Activated CD4-positive, alpha-beta T cell treated with anti-CD3 and anti-CD28 coated beads for 24 hours (primary cell): ENCODE data around the gene PADI1.

Source experiments
- DNase-seq, 2 donors: peaks; one replicate each; pipeline ENCODE4 v3.0.0-alpha.2; 2020; ENCODE audit warnings: low read depth in 2 of 2

PADI1 gene

DNA sequence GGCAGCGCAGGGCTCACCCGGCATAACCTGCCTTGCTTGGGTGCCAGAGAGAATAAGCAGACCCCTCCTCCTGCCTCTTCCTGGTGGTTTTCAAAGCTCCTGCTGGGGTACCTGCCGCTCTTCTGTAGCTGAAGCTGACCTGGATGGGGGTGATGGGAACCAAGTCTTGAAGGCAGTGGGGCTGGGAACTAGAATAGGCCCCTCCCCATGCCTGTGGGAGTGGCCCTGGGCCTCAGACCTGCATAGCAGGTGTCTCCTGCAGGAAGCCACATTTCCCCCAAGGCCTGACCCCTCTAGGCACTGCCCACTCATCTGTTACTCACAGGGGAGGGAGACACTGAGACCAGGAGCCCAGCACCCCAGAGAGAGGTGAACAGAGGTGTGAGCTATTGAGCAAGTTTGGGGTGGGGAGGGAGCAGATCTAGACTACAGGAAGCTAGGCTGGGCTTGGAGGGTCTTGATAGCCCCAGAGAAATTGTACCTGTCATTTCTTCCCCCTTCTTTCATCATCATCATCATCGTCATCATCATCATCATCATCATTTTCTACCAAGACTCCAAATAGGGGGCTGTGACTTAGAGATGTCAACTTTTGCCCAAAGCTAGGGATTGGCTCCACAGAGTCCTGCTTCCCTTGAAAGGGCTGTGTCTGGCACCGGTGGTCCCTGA, 10.1 kb downstream of the PADI1 start:
- no peak for DNase-seq

DNA sequence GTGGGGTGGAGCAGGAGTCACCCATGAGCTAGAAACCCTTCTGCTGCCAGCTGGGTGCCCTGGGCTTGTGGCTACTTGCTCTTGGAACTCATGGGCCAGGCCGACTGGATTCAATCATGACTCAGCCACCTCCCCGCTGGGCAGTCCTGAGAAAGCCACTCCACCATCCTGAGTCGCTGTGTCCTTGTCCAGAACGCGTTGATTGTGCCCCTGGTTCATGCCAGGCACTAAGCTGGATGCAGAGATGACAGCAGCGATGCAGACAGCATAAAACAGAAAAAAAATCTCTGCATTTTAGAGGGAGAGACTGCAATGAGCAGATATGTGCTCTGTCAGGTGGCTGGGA, 10.6 kb downstream of the PADI1 start:
- DNase-seq = no peak

DNA sequence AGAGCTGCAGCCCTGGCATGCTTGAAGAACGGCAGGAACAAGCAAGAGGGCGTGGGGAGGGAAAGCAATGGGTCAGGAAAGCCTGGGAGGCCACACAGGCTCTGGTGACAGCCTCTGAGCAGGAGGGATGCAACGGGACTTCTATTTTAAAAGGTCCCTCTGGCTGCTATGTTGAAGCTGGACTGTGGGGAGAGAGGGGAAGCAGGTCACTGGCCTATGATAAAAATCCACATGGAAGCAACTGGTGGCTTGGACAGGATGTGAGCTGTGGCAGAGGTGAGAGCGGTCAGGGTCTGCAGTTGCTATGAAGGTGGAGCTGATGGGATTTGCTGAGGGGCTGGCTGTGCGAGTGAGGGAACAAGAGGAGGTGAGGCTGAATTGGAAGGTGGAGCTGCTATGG, 11.2 kb downstream of the PADI1 start:
- DNase-seq = no peak

DNA sequence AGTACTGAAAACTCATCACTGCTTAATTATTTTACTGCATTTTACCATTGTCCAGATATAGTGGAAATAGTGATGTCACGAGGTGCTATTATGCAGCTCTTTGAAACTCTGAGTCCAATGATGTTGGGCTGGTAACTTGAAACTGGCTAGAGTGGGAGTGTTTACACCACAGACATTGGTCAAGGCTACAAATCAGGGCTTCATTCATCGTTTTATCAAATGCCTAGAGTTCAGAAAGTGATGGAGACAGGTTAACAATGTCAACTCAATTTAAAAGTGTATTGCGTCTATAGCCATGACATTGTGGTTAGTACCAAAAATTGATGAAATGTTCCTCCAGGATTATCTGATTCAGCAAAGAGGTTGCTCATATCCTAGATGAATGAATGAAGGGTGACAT, 12.7 kb downstream of the PADI1 start:
- no peak for DNase-seq

DNA sequence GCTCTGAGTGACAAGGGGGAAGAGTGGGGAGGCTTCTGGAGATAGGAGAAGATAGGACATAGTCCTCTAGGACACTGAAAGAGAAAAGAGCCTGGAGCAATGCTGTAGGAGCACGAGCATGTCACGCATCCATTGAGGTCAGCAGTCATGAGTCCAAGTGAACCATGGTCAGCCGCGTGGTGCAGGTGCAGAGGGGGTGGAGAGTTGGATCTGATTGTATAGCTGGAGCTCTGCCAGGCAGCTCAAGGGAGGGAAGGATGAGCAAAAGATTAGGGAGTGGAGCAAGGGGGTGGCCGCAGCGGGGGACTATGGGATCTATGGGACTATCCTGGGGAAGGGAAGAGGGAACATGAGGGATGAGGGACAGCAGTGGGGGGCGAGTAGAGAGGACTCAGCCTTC, 14.0 kb downstream of the PADI1 start:
- DNase-seq = no peak

DNA sequence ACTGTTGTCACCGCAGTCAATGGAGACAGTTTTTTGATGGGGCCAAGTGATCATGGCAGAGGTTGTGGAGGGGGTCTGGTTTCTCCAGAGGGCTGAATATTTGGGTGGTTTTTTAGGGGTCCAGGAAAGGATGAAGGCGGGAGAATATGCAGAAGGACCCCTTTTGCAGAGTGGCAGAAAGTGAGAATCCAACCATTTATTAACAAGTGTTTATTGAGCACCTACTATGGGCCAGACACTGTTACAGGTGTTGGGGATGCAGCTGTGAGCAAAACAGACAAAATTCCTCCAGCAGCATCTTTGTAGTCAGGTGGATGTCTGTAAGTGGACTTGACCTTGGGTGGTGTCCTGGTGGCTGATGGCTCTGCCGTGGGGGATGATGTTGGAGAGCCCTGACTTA, 15.4 kb downstream of the PADI1 start:
- no peak for DNase-seq

DNA sequence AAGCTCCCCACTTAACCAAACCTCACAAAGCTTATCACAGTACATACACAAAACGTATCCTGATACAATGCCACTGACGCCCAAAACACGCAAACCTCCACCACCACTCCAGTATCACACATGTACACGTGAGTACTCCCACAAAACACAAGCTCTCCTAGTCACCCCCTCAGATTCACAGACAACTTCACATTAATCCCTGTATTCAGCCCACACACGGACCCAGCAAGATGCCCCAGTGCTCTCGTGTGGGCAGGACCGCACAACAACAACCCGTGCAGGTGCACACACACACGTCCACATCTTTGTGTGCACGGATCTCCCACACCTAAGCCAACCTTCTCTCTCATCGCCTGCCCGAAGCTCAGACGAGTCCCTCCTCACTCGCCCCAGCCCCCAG, 17.6 kb downstream of the PADI1 start:
- DNase-seq = no peak

DNA sequence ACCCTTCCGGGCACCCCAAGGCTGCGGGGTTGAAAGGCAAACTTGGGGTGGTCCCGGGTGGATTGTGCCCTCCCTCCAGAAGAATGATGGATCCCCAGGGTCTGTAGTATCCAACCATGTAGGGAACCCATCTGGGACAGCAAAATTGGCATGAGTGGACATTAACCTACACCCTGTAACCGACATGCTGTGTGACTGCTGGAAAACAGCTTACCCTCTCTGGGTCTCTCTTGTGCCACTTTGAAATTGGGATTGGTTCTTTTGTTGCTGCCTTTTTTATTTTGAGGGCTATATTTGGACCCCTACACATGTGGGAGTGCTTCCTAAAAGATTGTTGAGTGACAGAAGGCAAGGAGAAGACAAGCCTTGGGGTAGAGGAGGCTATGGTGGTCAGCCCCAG, 19.5 kb downstream of the PADI1 start:
- no peak for DNase-seq

DNA sequence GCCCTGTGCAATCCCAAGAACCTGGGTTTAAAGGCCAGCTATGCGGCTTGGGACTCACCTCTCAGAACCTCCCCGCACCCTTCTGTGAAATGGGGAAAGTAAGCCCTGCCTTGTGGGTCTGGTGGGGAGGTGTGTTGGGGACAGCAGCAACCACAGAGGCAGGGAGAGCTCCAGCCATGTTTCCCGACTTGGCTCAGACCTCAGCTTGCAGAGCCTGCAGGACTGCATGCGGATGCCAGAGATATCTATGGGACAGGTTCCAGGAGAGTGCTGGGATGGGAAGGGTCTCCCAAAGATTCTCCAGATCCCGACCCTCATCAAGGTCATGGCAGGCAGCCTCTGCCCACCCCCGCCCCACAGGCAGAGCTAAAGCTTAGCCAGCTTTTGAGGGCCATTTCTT, 20.2 kb downstream of the PADI1 start:
- no peak for DNase-seq

DNA sequence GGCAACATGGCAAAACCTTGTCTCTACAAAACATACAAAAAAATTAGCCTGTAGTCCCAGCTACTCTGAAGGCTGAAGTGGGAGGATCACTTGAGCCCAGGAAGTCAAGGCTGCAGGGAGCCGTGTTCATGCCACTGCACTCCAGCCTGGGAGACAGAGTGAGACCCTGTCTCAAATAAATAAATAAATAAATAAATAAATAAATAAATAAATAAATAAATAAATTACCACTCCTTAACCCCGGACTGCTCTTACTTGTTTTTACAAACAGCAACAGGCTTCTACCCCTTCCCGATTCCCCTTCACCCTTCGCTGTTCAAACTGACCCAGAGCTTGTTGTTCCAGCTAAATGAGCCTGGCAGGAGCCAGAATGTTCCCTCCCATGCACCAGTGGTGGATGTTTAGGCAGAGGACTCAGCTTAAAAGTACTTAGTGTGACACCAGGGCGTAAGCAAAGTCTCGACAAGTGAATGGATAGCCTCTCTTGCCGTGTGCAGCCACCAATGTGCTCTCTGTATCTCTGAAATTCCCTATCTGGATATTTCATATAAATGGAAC, 22.5 kb downstream of the PADI1 start:
- DNase-seq = no peak

DNA sequence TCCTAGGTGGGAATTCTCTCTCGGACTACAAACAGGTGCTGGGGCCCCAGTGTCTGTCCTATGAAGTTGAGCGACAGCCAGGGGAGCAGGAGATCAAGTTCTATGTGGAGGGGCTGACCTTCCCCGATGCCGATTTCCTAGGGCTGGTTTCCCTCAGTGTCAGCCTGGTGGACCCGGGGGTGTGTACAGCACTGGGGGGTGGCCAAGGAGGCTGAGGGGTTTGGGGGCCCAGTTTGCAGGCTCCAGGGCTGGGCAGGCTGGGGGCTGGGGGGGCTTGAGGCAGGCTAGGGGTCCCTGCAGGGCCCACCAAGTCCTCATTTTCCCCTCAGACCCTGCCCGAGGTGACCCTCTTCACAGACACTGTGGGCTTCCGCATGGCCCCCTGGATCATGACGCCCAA, 23.7 kb downstream of the PADI1 start:
- DNase-seq = no peak

DNA sequence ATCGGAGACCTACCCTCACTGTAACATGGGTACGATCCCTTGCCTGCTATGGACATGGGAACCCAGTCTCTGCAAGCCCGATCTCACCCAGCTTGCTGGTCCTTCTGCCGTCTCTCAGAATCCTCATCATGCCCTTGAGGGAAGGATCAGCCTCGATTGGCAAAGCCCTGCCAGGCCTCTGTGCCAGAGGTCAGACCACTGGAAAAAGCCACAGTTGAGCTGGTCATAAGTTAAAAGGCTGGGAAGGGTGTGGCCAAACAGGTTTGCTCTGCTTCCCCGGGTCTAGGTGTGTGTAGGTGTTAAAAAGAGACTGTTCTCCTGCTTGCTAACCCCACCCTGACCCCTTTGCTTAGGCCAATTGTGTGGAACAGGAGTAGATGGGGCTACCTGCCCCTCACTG, 24.5 kb downstream of the PADI1 start:
- DNase-seq = no peak

DNA sequence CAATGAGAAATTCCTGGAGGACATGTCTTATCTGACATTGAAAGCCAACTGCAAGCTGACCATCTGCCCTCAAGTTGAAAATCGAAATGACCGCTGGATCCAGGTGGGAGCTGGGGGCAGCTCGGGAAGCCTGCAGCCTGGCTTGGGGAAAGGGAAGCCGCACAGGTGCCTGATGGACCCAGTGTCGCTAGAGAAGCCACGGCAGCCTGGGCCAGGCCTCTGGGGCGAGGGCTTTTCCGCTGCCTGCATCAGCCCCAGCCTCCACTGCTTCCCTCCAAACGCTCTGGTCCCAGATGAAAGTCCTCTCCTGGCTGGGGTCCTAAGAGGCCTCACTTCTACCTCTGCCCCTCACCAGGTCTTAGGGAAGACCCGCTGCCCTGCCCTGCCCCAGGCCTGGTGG, 25.2 kb downstream of the PADI1 start:
- no peak for DNase-seq

DNA sequence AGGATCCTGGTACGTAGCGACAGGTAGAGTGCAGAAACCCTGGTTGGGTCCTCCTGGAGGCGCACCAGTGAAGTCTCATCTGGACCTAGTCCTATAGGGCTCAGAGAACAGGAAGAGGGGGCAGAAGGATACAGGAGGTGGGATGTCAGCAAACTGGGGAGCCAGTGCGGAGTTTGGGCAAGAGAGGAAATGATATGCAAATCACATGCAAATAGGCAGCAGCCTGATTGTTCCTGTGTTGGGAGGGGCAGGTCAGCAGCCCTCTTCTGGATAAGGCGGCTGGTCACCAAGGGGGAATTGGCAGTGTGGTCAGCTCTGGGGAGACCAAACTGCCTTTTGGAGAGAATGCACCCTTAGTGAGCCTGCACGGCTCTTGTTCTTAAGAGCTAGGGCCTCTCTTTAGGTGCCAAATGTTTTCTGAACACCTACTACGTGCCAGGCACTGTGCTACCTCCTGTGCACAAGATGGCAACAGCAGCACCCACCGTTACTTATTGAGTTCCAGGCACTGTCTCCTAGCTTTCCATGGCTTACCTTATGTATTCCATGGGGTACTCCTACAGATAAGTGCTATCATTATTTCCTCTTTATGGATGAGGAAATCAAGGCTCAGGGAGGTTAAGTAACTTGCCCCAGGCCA, 25.9 kb downstream of the PADI1 start:
- DNase-seq = no peak

DNA sequence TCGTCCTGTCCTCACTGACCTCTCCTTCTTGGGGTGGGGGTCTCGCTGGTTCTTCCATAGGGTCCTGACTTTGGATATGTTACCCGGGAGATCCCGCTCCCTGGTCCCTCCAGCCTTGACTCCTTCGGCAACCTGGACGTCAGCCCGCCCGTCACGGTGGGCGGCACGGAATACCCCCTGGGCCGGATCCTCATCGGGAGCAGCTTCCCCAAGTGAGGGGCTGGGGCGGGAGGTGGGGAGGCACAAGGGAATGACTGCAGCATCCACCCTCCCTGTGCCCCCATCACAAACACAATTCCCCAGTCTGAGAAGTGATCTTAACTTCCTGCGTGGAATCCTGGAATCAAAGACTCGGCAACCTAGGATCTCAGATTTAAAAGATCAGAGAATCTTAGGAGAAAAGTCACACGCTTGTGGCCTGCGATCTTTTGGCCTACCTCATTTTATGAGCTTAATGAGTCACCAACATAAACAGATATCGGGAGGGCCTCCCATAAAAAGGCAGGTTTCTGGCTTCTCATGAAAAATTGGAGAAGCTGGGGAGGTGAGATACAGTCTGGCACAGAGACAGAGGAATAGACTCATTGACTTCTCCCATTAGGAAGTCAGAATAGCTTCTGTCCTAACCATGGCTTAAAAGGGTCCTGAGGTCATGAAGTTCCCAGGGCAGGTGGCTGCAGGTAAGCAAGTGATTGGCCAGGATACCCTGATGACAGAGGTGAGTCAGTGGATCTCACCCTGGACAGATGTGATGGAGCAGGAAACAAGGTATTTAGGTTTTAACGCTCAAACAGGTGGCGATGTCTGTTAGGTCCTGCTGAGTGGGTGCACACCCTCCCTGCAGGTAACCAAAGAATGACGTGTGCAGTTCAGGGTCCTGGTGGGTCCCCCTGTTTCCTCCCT, 28.1 kb downstream of the PADI1 start:
- DNase-seq = no peak

DNA sequence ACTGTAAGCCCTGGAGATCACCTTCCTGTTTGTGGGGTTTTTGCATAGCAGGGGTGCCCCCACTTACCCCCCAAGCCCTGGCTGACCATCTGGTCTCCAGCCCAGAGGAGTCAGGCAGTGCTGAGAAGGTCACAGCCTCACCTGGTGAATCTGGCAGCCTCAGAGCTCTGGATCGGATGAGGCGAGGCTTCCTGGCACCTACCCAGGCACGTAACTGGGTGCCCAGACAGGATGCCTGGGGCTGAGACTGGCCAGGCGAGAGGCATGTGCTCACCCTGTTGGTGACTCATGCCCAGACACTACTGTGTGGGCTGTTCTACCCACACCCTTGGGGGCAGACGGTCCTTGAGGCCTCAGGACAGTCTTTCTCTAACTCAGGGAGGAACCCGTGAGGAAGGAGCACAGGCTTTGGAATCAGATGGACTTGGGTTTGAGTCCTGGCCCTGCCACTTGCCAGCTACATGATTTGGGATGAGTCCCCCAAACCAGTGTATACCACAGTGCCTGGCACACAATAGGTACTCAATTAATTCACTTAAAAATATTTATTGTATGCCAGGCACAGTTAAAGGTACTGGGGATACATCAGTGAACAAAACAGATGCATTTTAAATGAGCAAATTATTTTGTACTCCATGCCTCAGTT, 28.9 kb downstream of the PADI1 start:
- no peak for DNase-seq

DNA sequence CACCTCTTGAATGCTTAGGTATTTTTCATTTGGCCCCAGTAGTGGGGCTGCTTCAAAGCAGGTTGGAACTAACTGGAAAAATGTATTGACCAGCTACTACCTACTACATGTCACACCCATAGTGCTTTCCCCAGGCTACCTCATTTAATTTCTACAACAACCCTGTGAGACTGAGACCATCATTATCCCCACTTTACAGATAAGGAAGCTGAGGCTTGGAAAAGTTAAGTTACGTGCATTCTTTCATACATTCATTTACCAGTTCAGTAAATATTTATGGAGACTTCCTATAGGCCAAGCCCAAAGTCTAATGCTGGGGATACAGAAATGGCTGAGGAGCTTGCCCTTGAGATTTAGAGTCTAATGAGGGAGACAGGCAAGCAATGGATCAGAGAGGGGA, 29.5 kb downstream of the PADI1 start:
- no peak for DNase-seq

DNA sequence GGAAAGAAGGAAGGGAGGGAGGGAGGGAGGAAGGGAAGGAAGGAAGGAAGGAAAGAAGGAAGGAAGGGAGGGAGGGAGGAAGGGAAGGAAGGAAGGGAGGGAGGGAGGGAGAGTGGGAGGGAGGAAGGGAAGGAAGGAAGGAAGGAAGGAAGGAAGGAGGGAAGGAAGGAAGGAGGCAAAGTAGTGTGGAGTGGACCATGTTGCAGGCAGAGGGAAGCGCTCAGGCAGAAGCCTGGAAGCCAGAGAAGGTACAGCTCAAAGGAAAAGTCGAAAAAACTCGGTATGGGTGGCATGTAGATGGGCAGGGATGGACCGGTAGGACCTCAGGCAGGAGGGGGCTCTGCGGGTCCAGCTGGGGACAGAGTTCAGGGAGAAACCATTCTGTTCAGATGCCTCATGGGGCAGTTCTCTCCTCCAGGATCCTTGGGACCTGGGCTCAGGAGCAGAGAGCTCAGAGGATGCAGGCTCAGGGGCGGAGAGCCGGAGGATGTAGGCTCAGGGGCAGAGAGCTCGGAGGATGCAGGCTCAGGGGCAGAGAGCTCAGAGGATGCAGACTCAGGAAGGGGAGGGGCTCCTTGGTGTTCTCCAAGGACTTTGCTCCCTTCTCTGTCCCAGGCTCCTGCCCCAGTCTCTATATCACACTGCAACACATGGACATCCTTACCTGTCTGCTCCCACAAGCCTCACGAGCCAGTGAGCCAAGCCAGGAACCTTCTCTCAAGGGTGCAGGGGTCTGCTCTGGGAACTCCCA, 30.4 kb downstream of the PADI1 start:
- no peak for DNase-seq

DNA sequence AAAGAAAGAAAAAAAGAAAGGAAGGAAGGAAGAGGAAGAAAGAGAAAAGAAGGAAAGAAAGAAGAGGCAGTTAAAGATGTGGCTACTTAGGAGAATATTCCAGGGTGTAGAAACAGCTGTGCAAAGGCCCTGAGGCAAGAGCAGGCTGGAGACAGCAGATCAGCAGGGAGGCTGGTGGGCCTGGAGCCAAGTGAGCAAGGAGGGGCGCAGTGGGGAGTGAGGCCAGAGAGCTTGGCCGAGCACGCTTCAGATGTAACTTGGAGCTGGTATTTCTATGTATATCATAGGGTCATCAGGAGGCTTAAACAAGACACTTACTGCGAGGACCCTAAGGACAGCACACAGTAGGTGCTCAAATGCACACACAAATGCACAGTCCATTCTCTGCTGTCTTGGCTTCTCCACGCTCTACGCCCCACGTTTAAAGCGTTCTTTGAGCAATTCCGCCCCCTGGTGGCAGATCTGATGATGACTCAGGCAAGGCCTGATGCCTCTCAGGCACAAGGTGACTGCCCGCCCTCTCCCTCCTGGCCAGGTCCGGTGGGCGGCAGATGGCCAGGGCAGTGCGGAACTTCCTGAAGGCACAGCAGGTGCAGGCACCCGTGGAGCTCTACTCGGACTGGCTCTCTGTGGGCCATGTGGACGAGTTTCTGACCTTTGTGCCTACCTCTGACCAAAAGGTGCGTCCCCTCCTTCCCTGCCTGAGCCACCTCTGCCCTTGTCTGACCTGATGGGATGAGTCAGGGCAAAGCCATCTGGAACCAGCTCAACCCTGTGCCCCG, 32.0 kb downstream of the PADI1 start:
- DNase-seq = peak; percentile 88 to 91

DNA sequence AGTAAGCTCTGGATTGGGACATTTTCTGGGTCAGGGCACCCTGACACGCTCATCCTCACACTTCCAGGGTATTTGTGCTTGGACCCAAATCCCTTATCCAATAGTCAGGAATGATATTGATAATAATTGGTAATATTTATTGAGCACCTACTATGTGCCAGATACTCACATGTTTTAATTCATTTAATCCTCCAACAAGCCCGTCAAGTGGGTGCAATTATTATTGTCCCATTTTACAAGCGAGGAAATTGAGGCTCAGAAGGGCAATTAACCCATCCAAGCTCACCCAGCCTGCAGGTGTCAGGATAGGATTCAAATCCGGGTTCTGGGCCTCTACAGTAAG, 32.6 kb downstream of the PADI1 start:
- DNase-seq = no peak

DNA sequence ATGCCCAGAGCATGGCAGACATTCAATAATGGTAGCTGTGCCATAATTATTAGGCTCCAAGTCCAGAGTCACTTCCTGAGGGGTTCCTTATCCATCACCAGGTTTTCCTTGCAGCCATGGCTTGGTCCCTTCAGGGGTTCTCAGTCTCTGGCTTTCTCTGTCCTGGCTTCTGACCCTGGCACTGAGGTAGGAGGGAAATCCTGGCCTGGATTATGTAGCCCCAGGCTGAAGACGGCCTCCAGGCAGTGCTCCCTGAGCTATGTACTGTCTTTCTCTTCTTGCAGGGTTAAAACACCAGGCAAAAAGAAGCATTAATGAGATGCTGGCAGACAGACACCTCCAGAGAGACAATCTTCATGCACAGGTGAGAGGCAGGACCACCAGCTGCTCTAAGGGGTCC, 34.5 kb downstream of the PADI1 start:
- DNase-seq = peak in 1 of 2 donors; percentile 3
